HCT116 (cell line): ENCODE measurements around the gene PITPNM1. TPM values are rescaled to one million over a fixed set of nuclear protein-coding genes. Genes with fewer than 3 reads are reported as not detected.

Source experiments
- ATAC-seq: fragments of 200-7000 bp; cut with Tn5 transposase; 2 replicates; pipeline ENCODE4 v1.9.1; 2020; ENCODE audit warnings: mild to moderate bottlenecking, moderate library complexity
- BruUV-seq: library from RNA; stranded (reverse); fragments of 400-500 nt; replicated peaks from 2 replicates; lab custom pipeline; 2021; lab: Mats Ljungman, UMichigan
- CTCF ChIA-PET: fragments of 300-600 bp; sonication (Branson Sonifier 250); formaldehyde crosslinking; loops from one replicate; lab custom pipeline; 2021; ENCODE audit warnings: antibody characterized with exemption; lab: Charles Lee
- POLR2A ChIA-PET: fragments of 300-600, 350-600 bp; sonication (Branson Sonifier 250); formaldehyde crosslinking; loops from one replicate; lab custom pipeline; 2021; ENCODE audit warnings: antibody characterized with exemption; lab: Charles Lee
- RAD21 ChIA-PET, 2 experiments: fragments of 300-600 bp; sonication (Branson Sonifier 250); formaldehyde crosslinking; loops; one replicate each; lab custom pipeline; 2023; ENCODE audit warnings: low total read pairs in 2 of 2; ENCODE audit not compliant: uncharacterized antibody in 2 of 2, unreplicated experiment in 2 of 2, low non-redundant PET in 1 of 2; lab: Charles Lee
- DNase-seq: peaks from one replicate; pipeline ENCODE4 v3.0.0-alpha.2; 2010; ENCODE audit warnings: low read depth, low spot score
- H2AFZ ChIP-seq: fragments of 200-600 bp; shearing (Covaris generic), sonication (generic); 2 replicates; pipeline ENCODE4 v1.6.1; 2017; ENCODE audit warnings: low read depth, mixed run types, mixed read lengths, antibody characterized with exemption, low read length; ENCODE audit not compliant: poor library complexity, severe bottlenecking
- H3K27ac ChIP-seq: 2 replicates; pipeline ENCODE4 v1.5.1; 2012; ENCODE audit warnings: low read depth, low read length
- H3K27me3 ChIP-seq: fragments of 200-600 bp; sonication (generic); 2 replicates; pipeline ENCODE4 v1.6.1; 2016; ENCODE audit warnings: mixed run types, low read length, mixed read lengths; ENCODE audit not compliant: insufficient read depth
- H3K36me3 ChIP-seq, 2 experiments: fragments of 200-500 bp in 1 of 2; fragments of 200-600 bp in 1 of 2; sonication (Bioruptor generic) in 1 of 2; sonication (generic) in 1 of 2; 2 replicates each; pipeline versions ENCODE4 v1.5.1 to v1.6.1; 2014 to 2016; ENCODE audit warnings: low read length in 2 of 2, inconsistent platforms in 1 of 2, mixed read lengths in 1 of 2, mixed run types in 1 of 2; ENCODE audit not compliant: insufficient read depth in 2 of 2, control insufficient read depth in 1 of 2
- H3K4me1 ChIP-seq, 2 experiments: fragments of 200-600 bp in 1 of 2; sonication (generic) in 1 of 2; 2 replicates each; pipeline versions ENCODE4 v1.5.1 to v1.6.1; 2012 to 2017; ENCODE audit warnings: low read length in 2 of 2, inconsistent platforms in 1 of 2, mild to moderate bottlenecking in 1 of 2, mixed read lengths in 1 of 2, mixed run types in 1 of 2, moderate library complexity in 1 of 2; ENCODE audit not compliant: insufficient read depth in 2 of 2, control insufficient read depth in 1 of 2
- H3K4me2 ChIP-seq: fragments of 200-600 bp; sonication (generic); 2 replicates; pipeline ENCODE4 v1.6.1; 2017; ENCODE audit warnings: mixed run types, low read length, mixed read lengths
- H3K4me3 ChIP-seq, 2 experiments: fragments of 200-600 bp in 1 of 2; sonication (generic) in 1 of 2; replicated peaks in 1 of 2; 2 replicates each; pipeline ENCODE4 v1.5.1; 2011 to 2016; ENCODE audit warnings: low read length in 2 of 2, control low read depth in 1 of 2, low read depth in 1 of 2, mild to moderate bottlenecking in 1 of 2, mixed read lengths in 1 of 2, mixed run types in 1 of 2
- H3K79me2 ChIP-seq: fragments of 200-600 bp; sonication (generic); 2 replicates; pipeline ENCODE4 v1.6.1; 2017; ENCODE audit warnings: mild to moderate bottlenecking, mixed run types, low read length, moderate library complexity, mixed read lengths; ENCODE audit not compliant: insufficient read depth
- H3K9ac ChIP-seq: fragments of 200-600 bp; sonication (generic); 2 replicates; pipeline ENCODE4 v1.6.1; 2016; ENCODE audit warnings: low read length, mixed read lengths
- H3K9me2 ChIP-seq: fragments of 200-600 bp; sonication (generic), shearing (Covaris generic); 2 replicates; pipeline ENCODE4 v1.6.1; 2017; ENCODE audit warnings: mixed run types, mild to moderate bottlenecking, moderate library complexity; ENCODE audit not compliant: insufficient read depth
- H3K9me3 ChIP-seq, 2 experiments: fragments of 200-500 bp in 1 of 2; fragments of 200-600 bp in 1 of 2; sonication (Bioruptor generic) in 1 of 2; sonication (generic) in 1 of 2; 2 replicates each; pipeline ENCODE4 v1.6.1; 2014 to 2017; ENCODE audit warnings: low read length in 2 of 2, mixed read lengths in 2 of 2, inconsistent platforms in 1 of 2, low read depth in 1 of 2, mild to moderate bottlenecking in 1 of 2, mixed run types in 1 of 2, moderate library complexity in 1 of 2; ENCODE audit not compliant: control insufficient read depth in 1 of 2, insufficient read depth in 1 of 2
- H4K20me1 ChIP-seq: fragments of 200-600 bp; sonication (generic), shearing (Covaris generic); 2 replicates; pipeline ENCODE4 v1.6.1; 2017; ENCODE audit warnings: mixed run types, mild to moderate bottlenecking, moderate library complexity; ENCODE audit not compliant: insufficient read depth
- EZH2 ChIP-seq: fragments of 200-600 bp; sonication (generic); IDR thresholded peaks from 2 replicates; pipeline ENCODE4 v1.6.1; 2017; ENCODE audit warnings: antibody characterized with exemption, mixed run types
- EZH2phosphoT487 ChIP-seq: fragments of 200-600 bp; IDR thresholded peaks from 2 replicates; pipeline ENCODE4 v1.6.1; 2018; ENCODE audit warnings: antibody characterized with exemption, borderline replicate concordance
- FOSL1 ChIP-seq: IDR thresholded peaks from 2 replicates; pipeline ENCODE4 v1.6.1; 2012; ENCODE audit warnings: low read depth
- JUND ChIP-seq: IDR thresholded peaks from 2 replicates; pipeline ENCODE4 v1.6.1; 2012
- MAX ChIP-seq: IDR thresholded peaks from 2 replicates; pipeline ENCODE4 v1.6.1; 2012
- POLR2A ChIP-seq: IDR thresholded peaks from 2 replicates; pipeline ENCODE4 v1.7.0; 2011; ENCODE audit warnings: borderline replicate concordance; ENCODE audit not compliant: insufficient read depth, insufficient read length; ENCODE audit errors: extremely low read depth
- POLR2AphosphoS5 ChIP-seq: IDR thresholded peaks from 2 replicates; pipeline ENCODE4 v1.6.1; 2011; ENCODE audit warnings: mild to moderate bottlenecking, low read depth, low read length, moderate library complexity
- RAD21 ChIP-seq: IDR thresholded peaks from 2 replicates; pipeline ENCODE4 v1.6.1; 2012; ENCODE audit warnings: low read depth, mild to moderate bottlenecking
- SP1 ChIP-seq: IDR thresholded peaks from 2 replicates; pipeline ENCODE4 v1.6.1; 2012; ENCODE audit warnings: low read depth
- SRF ChIP-seq: IDR thresholded peaks from 2 replicates; pipeline ENCODE4 v1.6.1; 2012; ENCODE audit warnings: low read depth
- TCF7L2 ChIP-seq: IDR thresholded peaks from 2 replicates; pipeline ENCODE4 v1.7.0; 2011; ENCODE audit warnings: borderline replicate concordance, inconsistent platforms; ENCODE audit not compliant: insufficient read depth, insufficient read length; ENCODE audit errors: extremely low read depth
- ZFX ChIP-seq: fragments of 450-650 bp; IDR thresholded peaks from 2 replicates; pipeline ENCODE4 v1.6.1; 2017
- ZNF274 ChIP-seq: fragments of 200-500 bp; sonication (Bioruptor generic); IDR thresholded peaks from 2 replicates; pipeline ENCODE4 v1.6.1; 2014; ENCODE audit warnings: mild to moderate bottlenecking, low read depth, low read length, inconsistent platforms
- intact Hi-C: fragments of 100-400 bp; cut with micrococcal nuclease; formaldehyde crosslinking; loops from 2 replicates; pipeline ENCODE4 v1.10.0; 2022
- total RNA-seq: library from RNA; stranded (reverse); gene quantifications from one replicate; pipeline ENCODE4 v1.2.1, GENCODE V29; 2021; ENCODE audit not compliant: unreplicated experiment
- TF ChIP-seq, protein P1 (sequence below): IDR thresholded peaks from 2 replicates; pipeline ENCODE4 v1.6.1; 2011; ENCODE audit warnings: mild to moderate bottlenecking, low read length, moderate library complexity; ENCODE audit not compliant: insufficient replicate concordance; ENCODE audit errors: extremely low read depth

PITPNM1 gene
- total RNA-seq, 1 experiment from 2014 or later, result 79.5 TPM

DNA sequence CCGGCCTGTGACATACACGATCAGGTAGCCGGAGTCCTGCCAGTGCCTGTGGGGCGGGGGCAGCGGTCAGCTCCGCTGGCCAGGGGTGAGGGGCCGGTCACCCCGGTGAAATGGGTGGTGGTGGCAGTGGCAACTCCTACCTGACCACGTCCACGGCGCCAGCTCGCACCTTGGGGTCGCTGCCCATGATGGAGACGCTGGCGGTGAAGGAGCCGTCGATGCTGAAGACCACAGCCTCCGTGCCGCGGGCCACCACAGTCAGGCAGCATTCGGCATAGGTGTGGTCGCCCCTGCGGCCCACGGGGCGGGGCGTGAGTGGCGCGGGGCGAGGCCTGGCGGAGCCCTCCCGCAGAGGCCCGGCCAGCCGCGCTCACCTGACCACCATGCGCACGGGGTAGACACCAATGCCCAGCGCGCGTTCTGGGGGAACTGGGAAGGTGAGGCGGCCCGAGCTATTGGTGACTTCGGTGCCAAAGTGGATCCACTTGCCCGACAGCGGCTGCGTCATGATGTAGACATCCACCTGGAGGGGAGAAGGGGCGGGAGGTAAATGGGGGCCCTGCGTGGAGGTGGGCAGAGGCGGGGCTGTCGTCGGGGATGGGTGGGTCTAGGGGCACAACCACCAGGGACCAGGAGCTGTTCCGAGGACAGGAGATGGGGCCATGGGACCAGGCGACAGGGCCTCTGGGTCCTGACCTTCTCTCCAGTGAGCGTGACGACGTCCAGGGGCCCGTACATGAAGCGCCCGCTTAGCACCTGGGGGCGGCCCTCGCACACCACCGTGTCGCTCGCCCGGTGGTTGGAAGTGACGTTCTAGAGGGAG lies 11.4 kb downstream of the PITPNM1 start:
- H3K4me3 ChIP-seq, result no peak overlapping the region
- no peaks in the 10 kb centered on the region for H3K27me3 ChIP-seq
- no TSS peak for BruUV-seq
- no peaks in the 10 kb centered on the region for H3K9me3 ChIP-seq
- H3K4me1 ChIP-seq, result no peaks in the 10 kb centered on the region
- ChIA-PET RAD21 (no interaction called here), POLR2A (no interaction called here), CTCF (no interaction called here)
- no peaks in the 10 kb centered on the region for H4K20me1 ChIP-seq
- no peaks in the 10 kb centered on the region for H3K9me2 ChIP-seq
- no peak overlapping the region; the same call in 1 of the 2 replicates for H3K27ac ChIP-seq
- no peak overlapping the region for H3K9ac ChIP-seq
- peaks cover 0 to 5% of the 10 kb centered on the region in 2 experiments; a peak in 2 of 4 replicates for H3K36me3 ChIP-seq
- DNase-seq (no peak), ATAC-seq (no peak)
- H3K79me2 ChIP-seq, result no peaks in the 10 kb centered on the region
- intact Hi-C loops, result no loop called here
- no peak for TF ChIP-seq RAD21
- TF ChIP-seq POLR2A, result no peak
- TF ChIP-seq, protein P1, sequence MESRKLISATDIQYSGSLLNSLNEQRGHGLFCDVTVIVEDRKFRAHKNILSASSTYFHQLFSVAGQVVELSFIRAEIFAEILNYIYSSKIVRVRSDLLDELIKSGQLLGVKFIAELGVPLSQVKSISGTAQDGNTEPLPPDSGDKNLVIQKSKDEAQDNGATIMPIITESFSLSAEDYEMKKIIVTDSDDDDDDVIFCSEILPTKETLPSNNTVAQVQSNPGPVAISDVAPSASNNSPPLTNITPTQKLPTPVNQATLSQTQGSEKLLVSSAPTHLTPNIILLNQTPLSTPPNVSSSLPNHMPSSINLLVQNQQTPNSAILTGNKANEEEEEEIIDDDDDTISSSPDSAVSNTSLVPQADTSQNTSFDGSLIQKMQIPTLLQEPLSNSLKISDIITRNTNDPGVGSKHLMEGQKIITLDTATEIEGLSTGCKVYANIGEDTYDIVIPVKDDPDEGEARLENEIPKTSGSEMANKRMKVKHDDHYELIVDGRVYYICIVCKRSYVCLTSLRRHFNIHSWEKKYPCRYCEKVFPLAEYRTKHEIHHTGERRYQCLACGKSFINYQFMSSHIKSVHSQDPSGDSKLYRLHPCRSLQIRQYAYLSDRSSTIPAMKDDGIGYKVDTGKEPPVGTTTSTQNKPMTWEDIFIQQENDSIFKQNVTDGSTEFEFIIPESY, result no peak
- TF ChIP-seq EZH2phosphoT487, result no peak
- TF ChIP-seq SP1, result no peak
- TF ChIP-seq FOSL1, result no peak
- TF ChIP-seq SRF, result no peak
- no peak for TF ChIP-seq POLR2AphosphoS5
- TF ChIP-seq ZFX, result no peak
- TF ChIP-seq EZH2, result no peak
- no peak for TF ChIP-seq MAX
- TF ChIP-seq JUND, result no peak
- no peak for TF ChIP-seq ZNF274
- no peak for TF ChIP-seq TCF7L2
- TF ChIP-seq, all 23 proteins: peak for 0
- Histone ChIP-seq H3K4me2 (no peak overlapping the region), H2AFZ (no peak overlapping the region)
